GM12801 (cell line): ENCODE data around the gene GPR3.

Source experiments
- CTCF ChIP-seq: IDR thresholded peaks from one replicate; pipeline ENCODE4 v1.5.1; 2011; ENCODE audit warnings: control low read depth; ENCODE audit not compliant: insufficient read length; ENCODE audit errors: extremely low read depth

GPR3 gene

DNA sequence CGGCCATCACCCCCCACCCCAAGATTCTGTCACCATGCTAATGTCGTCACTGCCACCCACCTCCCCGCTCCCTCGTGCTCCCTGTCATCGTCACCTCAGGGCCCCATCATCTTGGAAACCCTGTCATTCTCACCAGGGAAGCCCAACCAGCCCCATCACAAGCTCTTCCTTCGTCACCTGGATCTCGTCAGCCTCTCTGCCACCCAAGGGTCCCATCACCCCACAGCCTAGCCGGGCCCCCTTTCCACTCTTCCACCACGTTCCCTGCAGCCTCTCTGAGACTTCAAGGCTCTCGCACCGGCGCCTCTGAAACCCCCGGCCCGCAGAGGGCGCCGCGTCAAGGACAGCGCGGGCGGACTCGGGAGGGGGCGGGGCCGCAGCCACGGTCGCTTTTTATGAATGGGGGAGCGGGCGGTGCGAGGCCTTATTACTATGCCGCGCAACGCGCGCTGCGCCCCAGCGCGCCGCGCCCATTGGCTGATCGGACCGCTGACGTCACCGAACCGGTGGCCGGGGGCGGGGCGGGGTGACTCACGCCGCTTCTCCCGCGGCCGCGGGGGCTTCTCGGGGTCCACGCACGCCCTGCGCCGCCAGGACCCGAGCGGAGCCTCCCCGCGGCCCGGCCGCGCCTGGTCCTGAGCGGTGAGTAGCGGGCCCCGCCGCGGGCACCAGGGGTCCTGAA is at the start of gene GPR3:
TSS of gene GPR3 (plus strand) at position 527 of the 682 bp plus-strand sequence. CDS start 1,177 bp downstream, outside the sequence.
- no peak for TF ChIP-seq CTCF

GRCh38 chr1:27342778-27343638 is 49.4 kb upstream of the GPR3 start:
- TF ChIP-seq CTCF = no peak

GRCh38 chr1:27343639-27344025 is 48.8 kb upstream of the GPR3 start:
- TF ChIP-seq CTCF = no peak

GRCh38 chr1:27345272-27345671 is 47.1 kb upstream of the GPR3 start:
- TF ChIP-seq CTCF = no peak

- TF ChIP-seq CTCF = no peak
Measured at GRCh38 chr1:27346357-27346756, 46.1 kb upstream of the GPR3 start.

DNA sequence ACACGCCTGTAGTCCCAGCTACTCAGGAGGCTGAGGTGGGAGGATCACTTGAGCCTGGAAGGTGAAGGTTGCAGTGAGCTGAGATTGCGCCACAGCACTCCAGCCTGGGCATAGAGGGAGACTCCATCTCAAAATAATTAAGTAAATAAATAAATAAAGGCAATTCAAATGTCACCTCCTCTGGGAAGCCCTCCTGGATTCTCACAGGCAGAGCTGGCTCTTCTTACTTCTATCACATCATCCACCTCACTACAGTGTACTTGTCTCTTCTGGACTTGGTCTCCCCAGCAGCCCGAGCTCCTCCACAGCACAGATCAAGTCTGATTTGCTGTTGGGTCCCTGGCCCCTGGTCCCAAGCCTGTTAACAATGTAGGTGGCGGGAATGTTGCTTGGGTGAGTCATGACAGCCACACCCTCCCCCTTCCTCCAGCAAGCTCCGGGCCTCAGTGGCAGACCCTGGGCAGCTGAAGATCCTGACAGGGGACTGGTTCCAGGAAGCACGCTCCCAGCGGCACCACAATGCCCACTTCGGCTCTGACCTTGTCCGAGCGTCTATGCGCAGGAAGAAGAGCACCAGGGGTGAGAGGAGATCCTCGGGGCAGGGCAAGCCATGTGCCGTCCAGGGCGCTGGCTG is 45.3 kb upstream of the GPR3 start:
- no peak for TF ChIP-seq CTCF
